ENCODE data around the gene KCNK4.

- peak; percentile 23; the same call in 1 of the 2 replicates for TF ChIP-seq POLR2AphosphoS5 (IDR thresholded peaks at IDR 0.05; ENCODE audit: low read depth, low read length)
- TF ChIP-seq, protein P1, sequence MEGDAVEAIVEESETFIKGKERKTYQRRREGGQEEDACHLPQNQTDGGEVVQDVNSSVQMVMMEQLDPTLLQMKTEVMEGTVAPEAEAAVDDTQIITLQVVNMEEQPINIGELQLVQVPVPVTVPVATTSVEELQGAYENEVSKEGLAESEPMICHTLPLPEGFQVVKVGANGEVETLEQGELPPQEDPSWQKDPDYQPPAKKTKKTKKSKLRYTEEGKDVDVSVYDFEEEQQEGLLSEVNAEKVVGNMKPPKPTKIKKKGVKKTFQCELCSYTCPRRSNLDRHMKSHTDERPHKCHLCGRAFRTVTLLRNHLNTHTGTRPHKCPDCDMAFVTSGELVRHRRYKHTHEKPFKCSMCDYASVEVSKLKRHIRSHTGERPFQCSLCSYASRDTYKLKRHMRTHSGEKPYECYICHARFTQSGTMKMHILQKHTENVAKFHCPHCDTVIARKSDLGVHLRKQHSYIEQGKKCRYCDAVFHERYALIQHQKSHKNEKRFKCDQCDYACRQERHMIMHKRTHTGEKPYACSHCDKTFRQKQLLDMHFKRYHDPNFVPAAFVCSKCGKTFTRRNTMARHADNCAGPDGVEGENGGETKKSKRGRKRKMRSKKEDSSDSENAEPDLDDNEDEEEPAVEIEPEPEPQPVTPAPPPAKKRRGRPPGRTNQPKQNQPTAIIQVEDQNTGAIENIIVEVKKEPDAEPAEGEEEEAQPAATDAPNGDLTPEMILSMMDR (IDR thresholded peaks at IDR 0.05), result no peak
- no peak for TF ChIP-seq REST (IDR thresholded peaks at IDR 0.05; ENCODE audit: insufficient read depth in 1 of 2, low read depth in 2 of 2, low read length in 1 of 2)
- TF ChIP-seq SIN3A (IDR thresholded peaks at IDR 0.05; ENCODE audit: borderline replicate concordance, insufficient read depth, low read depth, low read length), result no peak
These were observed 2.0 kb upstream of the KCNK4 start for GRCh38 chr11:64289002-64289564.
